Panc1 (cell line): ENCODE data around the gene MEGF9. TPM values are rescaled to one million over a fixed set of nuclear protein-coding genes. Genes with fewer than 3 reads are reported as not detected.

Source experiments
- ATAC-seq: fragments of 200-7000 bp; cut with Tn5 transposase; 2 replicates; pipeline ENCODE4 v1.9.1; 2020; ENCODE audit warnings: mild to moderate bottlenecking, moderate library complexity
- BruUV-seq: library from RNA; stranded (reverse); fragments of 400-500 nt; replicated peaks from 2 replicates; lab custom pipeline; 2021; lab: Mats Ljungman, UMichigan
- CTCF ChIA-PET: fragments of 300-600 bp; sonication (Branson Sonifier 250); formaldehyde crosslinking; loops from one replicate; lab custom pipeline; 2022; ENCODE audit warnings: antibody characterized with exemption; lab: Charles Lee
- POLR2A ChIA-PET: fragments of 300-600 bp; sonication (Branson Sonifier 250); formaldehyde crosslinking; loops from one replicate; lab custom pipeline; 2022; ENCODE audit warnings: antibody characterized with exemption; lab: Charles Lee
- DNase-seq: peaks from one replicate; pipeline ENCODE4 v3.0.0-alpha.2; 2010; ENCODE audit warnings: low read depth, low spot score
- H3K27ac ChIP-seq: 2 replicates; pipeline ENCODE4 v1.5.1; 2011; ENCODE audit warnings: mild to moderate bottlenecking, low read length, inconsistent platforms
- H3K27me3 ChIP-seq: fragments of 200-500 bp; sonication (Bioruptor generic); 2 replicates; pipeline ENCODE4 v1.6.0; 2014; ENCODE audit warnings: low read length, inconsistent platforms; ENCODE audit not compliant: control insufficient read depth, insufficient read depth
- H3K36me3 ChIP-seq: fragments of 200-500 bp; sonication (Bioruptor generic); 2 replicates; pipeline ENCODE4 v1.5.1; 2014; ENCODE audit warnings: inconsistent platforms, mild to moderate bottlenecking, low read length, moderate library complexity; ENCODE audit not compliant: control insufficient read depth, insufficient read depth
- H3K4me1 ChIP-seq: 2 replicates; pipeline ENCODE4 v1.5.1; 2011; ENCODE audit warnings: inconsistent platforms, mild to moderate bottlenecking, low read length, moderate library complexity; ENCODE audit not compliant: control insufficient read depth, insufficient read depth
- H3K4me3 ChIP-seq, 2 experiments: 2 replicates each; pipeline ENCODE4 v1.5.1; 2011 to 2012; ENCODE audit warnings: low read depth in 2 of 2, low read length in 2 of 2, mild to moderate bottlenecking in 2 of 2, inconsistent platforms in 1 of 2, moderate library complexity in 1 of 2
- H3K9me3 ChIP-seq: fragments of 200-500 bp; sonication (Bioruptor generic); 2 replicates; pipeline ENCODE4 v1.5.1; 2014; ENCODE audit warnings: low read depth, mild to moderate bottlenecking, inconsistent platforms, low read length, moderate library complexity; ENCODE audit not compliant: control insufficient read depth, insufficient read depth
- POLR2AphosphoS5 ChIP-seq: IDR thresholded peaks from 2 replicates; pipeline ENCODE4 v1.6.1; 2012; ENCODE audit warnings: mild to moderate bottlenecking, low read depth, low read length, moderate library complexity
- SIN3A ChIP-seq: IDR thresholded peaks from 2 replicates; pipeline ENCODE4 v1.6.1; 2012; ENCODE audit warnings: low read depth, mild to moderate bottlenecking, low read length, moderate library complexity, borderline replicate concordance; ENCODE audit not compliant: insufficient read depth
- TCF7L2 ChIP-seq: IDR thresholded peaks from 2 replicates; pipeline ENCODE4 v1.6.1; 2011; ENCODE audit warnings: mild to moderate bottlenecking, low read depth, low read length, inconsistent platforms
- in situ Hi-C: cut with HindIII; loops from 2 replicates; pipeline ENCODE4 v1.10.0; 2016; ENCODE audit warnings: low sequenced_read_pairs, low pct_unique_long_range_greater_than_20kb
- intact Hi-C: fragments of 100-400 bp; cut with micrococcal nuclease; formaldehyde crosslinking; loops from one replicate; pipeline ENCODE4 v1.10.0; 2022; ENCODE audit not compliant: unreplicated experiment
- total RNA-seq: library from RNA; stranded (reverse); gene quantifications from one replicate; pipeline ENCODE4 v1.2.1, GENCODE V29; 2021; ENCODE audit not compliant: unreplicated experiment
- TF ChIP-seq, protein P1 (sequence below), 2 experiments: IDR thresholded peaks; 2 replicates each; pipeline ENCODE4 v1.6.1; 2011 to 2012; ENCODE audit warnings: low read depth in 2 of 2, control low read depth in 1 of 2, low read length in 1 of 2, mild to moderate bottlenecking in 1 of 2, moderate library complexity in 1 of 2; ENCODE audit not compliant: insufficient read depth in 1 of 2
- TF ChIP-seq, protein P2 (sequence below): fragments of 450-650 bp; IDR thresholded peaks from 2 replicates; pipeline ENCODE4 v1.5.1; 2017; ENCODE audit warnings: mild to moderate bottlenecking

MEGF9 gene
- total RNA-seq, 1 experiment from 2014 or later: 6.3 TPM

DNA sequence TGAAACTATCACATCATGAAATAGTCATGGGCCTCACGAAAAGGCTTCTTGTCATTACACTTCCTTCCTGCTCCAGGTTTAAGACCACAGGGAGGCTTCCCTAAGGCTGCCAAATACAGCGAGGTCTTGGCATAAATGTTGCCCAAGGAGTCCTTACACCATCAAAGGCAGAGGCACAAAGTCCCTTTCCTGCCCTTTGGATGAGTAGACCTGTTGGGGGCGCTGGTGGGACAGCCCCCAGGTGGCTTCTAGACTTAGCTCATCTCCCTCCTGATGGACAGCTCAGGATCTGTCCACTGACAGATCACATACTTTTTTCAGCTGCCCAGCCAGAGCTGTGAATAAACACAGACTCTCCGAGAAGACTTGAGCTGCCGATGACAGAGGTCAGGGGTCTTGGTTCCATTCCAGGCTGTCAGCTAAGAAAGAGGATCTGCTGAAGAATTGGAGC, 15.5 kb upstream of the MEGF9 start:
- H3K27me3 ChIP-seq: no peaks in the 10 kb centered on the region
- ATAC-seq: no peak
- H3K4me3 ChIP-seq: no peak overlapping the region
- TF ChIP-seq, protein P1, sequence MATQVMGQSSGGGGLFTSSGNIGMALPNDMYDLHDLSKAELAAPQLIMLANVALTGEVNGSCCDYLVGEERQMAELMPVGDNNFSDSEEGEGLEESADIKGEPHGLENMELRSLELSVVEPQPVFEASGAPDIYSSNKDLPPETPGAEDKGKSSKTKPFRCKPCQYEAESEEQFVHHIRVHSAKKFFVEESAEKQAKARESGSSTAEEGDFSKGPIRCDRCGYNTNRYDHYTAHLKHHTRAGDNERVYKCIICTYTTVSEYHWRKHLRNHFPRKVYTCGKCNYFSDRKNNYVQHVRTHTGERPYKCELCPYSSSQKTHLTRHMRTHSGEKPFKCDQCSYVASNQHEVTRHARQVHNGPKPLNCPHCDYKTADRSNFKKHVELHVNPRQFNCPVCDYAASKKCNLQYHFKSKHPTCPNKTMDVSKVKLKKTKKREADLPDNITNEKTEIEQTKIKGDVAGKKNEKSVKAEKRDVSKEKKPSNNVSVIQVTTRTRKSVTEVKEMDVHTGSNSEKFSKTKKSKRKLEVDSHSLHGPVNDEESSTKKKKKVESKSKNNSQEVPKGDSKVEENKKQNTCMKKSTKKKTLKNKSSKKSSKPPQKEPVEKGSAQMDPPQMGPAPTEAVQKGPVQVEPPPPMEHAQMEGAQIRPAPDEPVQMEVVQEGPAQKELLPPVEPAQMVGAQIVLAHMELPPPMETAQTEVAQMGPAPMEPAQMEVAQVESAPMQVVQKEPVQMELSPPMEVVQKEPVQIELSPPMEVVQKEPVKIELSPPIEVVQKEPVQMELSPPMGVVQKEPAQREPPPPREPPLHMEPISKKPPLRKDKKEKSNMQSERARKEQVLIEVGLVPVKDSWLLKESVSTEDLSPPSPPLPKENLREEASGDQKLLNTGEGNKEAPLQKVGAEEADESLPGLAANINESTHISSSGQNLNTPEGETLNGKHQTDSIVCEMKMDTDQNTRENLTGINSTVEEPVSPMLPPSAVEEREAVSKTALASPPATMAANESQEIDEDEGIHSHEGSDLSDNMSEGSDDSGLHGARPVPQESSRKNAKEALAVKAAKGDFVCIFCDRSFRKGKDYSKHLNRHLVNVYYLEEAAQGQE (IDR thresholded peaks at IDR 0.05; ENCODE audit: insufficient read depth in 1 of 2, low read depth in 2 of 2, low read length in 1 of 2): no peak
- TF ChIP-seq POLR2AphosphoS5 (no peak), TCF7L2 (no peak), SIN3A (no peak)
- TF ChIP-seq, protein P2, sequence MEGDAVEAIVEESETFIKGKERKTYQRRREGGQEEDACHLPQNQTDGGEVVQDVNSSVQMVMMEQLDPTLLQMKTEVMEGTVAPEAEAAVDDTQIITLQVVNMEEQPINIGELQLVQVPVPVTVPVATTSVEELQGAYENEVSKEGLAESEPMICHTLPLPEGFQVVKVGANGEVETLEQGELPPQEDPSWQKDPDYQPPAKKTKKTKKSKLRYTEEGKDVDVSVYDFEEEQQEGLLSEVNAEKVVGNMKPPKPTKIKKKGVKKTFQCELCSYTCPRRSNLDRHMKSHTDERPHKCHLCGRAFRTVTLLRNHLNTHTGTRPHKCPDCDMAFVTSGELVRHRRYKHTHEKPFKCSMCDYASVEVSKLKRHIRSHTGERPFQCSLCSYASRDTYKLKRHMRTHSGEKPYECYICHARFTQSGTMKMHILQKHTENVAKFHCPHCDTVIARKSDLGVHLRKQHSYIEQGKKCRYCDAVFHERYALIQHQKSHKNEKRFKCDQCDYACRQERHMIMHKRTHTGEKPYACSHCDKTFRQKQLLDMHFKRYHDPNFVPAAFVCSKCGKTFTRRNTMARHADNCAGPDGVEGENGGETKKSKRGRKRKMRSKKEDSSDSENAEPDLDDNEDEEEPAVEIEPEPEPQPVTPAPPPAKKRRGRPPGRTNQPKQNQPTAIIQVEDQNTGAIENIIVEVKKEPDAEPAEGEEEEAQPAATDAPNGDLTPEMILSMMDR: no peak
- no peaks in the 10 kb centered on the region for H3K36me3 ChIP-seq
- H3K4me1 ChIP-seq: peaks cover 4% of the 10 kb centered on the region
- H3K27ac ChIP-seq: no peak overlapping the region
- BruUV-seq: no TSS peak
- intact Hi-C loops: no loop called here
- in situ Hi-C loops: no loop called here
- H3K9me3 ChIP-seq: no peaks in the 10 kb centered on the region
- DNase-seq: no peak
- POLR2A ChIA-PET: no interaction called here
- CTCF ChIA-PET: no interaction called here

DNA sequence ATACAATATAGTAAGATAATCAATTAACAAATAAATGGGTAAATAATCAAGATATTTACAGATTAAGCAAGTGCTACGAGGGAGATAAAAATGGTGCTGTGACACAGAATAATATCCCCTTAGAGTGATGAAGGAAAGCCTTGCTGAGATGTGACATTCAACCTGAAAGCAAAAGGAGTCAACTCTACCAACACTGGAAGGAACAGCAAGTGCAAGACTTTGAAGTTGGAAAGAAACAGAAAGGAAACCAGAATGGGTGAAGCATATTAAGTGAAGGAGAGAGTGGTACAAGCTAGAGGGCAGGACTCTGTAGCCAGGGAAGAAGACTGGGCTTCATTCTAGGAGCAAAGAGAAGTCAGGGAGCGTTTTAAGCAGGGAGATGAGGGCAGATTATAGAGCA, 12.2 kb upstream of the MEGF9 start:
- in situ Hi-C loops: no loop called here
- Histone ChIP-seq H3K36me3 (no peaks in the 10 kb centered on the region), H3K4me3 (no peak overlapping the region), H3K4me1 (peaks cover 4% of the 10 kb centered on the region; the same call in 1 of the 2 replicates), H3K27me3 (no peaks in the 10 kb centered on the region), H3K9me3 (no peaks in the 10 kb centered on the region), H3K27ac (no peak overlapping the region)
- ChIA-PET CTCF (no interaction called here), POLR2A (no interaction called here)
- ATAC-seq: no peak
- no TSS peak for BruUV-seq
- intact Hi-C loops: no loop called here
- DNase-seq: no peak
- TF ChIP-seq POLR2AphosphoS5 (no peak), SIN3A (no peak), TCF7L2 (no peak)
- TF ChIP-seq, protein P1 (IDR thresholded peaks at IDR 0.05; ENCODE audit: insufficient read depth in 1 of 2, low read depth in 2 of 2, low read length in 1 of 2): no peak
- TF ChIP-seq, protein P2: no peak
